ENCODE measurements around the gene PTPRJ. TPM values are rescaled to one million over a fixed set of nuclear protein-coding genes. Genes with fewer than 3 reads are reported as not detected.
"Not testable (repeated sequence)": the region's sequence is repeated elsewhere in the genome, so short reads cannot be mapped to it uniquely, and the experiment has no call there.

The PTPRJ gene
- total and polyA plus RNA-seq, 9 of the 15 experiments (the other 6 are each of a cell fraction or from before 2014, with no cell fraction given), result 0.56 to 10.7 (median 4.8) TPM

DNA sequence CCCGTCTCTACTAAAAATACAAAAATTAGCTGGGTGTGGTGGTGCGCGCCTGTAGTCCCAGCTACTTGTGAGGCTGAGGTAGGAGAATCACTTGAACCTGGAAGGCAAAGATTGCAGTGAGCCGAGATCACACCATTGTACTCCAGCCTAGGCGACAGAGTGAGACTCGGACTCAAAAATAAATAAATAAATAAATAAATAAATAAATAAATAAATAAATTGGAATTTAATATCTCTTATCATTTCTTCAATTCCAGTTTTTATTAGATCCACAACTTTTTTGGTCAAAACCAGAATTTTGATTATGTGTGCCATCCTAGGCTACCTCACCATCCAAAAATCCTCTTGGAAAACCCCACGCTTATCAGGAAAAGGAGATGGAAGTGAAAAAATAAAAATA, 43.2 kb downstream of the PTPRJ start:
- H3K9ac ChIP-seq (ENCODE audit: insufficient read depth in 1 of 2, low read depth in 2 of 2, low read length in 2 of 2); DNase-seq (ENCODE audit: extremely low read depth in 1 of 4, low spot score in 3 of 4); intact Hi-C loops (cut with micrococcal nuclease); H3K27ac ChIP-seq (ENCODE audit: extremely low read depth, low read depth, low read length); H3K36me3 ChIP-seq (ENCODE audit: control insufficient read depth, insufficient read depth, low read length); H3K9me1 ChIP-seq (ENCODE audit: control insufficient read depth, insufficient read depth, low read length); BruUV-seq (replicated peaks); CTCF ChIA-PET (ENCODE audit: low intra/inter-chr PET ratio); H2AFZ ChIP-seq (ENCODE audit: low read depth, low read length); H3K4me3 ChIP-seq; H4K20me1 ChIP-seq (replicated peaks; ENCODE audit: control insufficient read depth, insufficient read depth, low read length); H3K79me2 ChIP-seq (ENCODE audit: control insufficient read depth, insufficient read depth, low read length); FAIRE-seq; ATAC-seq; in situ Hi-C loops (cut with MboI); POLR2A ChIA-PET; H3K27me3 ChIP-seq (ENCODE audit: control insufficient read depth in 2 of 2, insufficient read depth in 2 of 2, low read length in 2 of 2); H3K4me2 ChIP-seq (ENCODE audit: insufficient read depth, low read length); H3K9me3 ChIP-seq (replicated peaks; ENCODE audit: control insufficient read depth, insufficient read depth, low read depth, low read length): not testable (repeated sequence)
- H3K4me1 ChIP-seq (replicated peaks in 1 of 2; ENCODE audit: control insufficient read depth in 2 of 2, insufficient read depth in 2 of 2, low read length in 2 of 2), result peaks cover 9 to 16% of the 10 kb centered on the region in 2 experiments; a peak in 4 of 5 replicates
- 93% methylated on average over 5 of the region's 7 CpGs for WGBS (ENCODE audit: insufficient coverage, low coverage, missing lambda C conversion rate)

DNA sequence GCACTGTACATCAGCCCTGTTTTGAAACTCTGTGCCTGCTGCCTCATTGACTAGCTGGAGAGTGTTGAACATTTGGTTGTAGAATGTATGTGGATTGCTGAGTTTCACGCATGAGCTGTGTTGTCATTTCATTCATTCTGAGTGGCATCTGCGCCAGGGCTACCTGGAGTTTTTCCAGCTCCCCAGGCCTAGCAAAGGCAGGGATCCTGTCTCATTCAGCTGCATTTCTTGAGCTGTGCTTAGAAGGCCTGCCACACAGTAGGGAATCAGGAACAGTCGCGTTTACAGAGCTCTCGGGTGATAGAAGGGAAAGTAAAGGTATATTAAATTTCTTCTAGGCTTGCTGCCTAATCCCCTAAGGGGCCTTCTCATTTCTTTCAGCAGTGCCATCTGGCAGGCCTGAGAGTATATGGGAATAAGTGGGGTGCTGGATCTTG, 44.3 kb downstream of the PTPRJ start:
- H3K79me2 ChIP-seq (ENCODE audit: control insufficient read depth, insufficient read depth, low read length), result no peaks in the 10 kb centered on the region; the same call in 2 of the 3 replicates
- intact Hi-C loops (cut with micrococcal nuclease), result no loop called here
- DNase-seq (ENCODE audit: extremely low read depth in 1 of 4, low spot score in 3 of 4) (no peak), ATAC-seq (no peak), FAIRE-seq (no peak)
- no peaks in the 10 kb centered on the region for H3K9me1 ChIP-seq (ENCODE audit: control insufficient read depth, insufficient read depth, low read length)
- no peaks in the 10 kb centered on the region for H4K20me1 ChIP-seq (replicated peaks; ENCODE audit: control insufficient read depth, insufficient read depth, low read length)
- no peaks in the 10 kb centered on the region for H3K9me3 ChIP-seq (replicated peaks; ENCODE audit: control insufficient read depth, insufficient read depth, low read depth, low read length)
- peaks cover 4 to 10% of the 10 kb centered on the region in 2 experiments; a peak in 4 of 5 replicates for H3K4me1 ChIP-seq (replicated peaks in 1 of 2; ENCODE audit: control insufficient read depth in 2 of 2, insufficient read depth in 2 of 2, low read length in 2 of 2)
- in situ Hi-C loops (cut with MboI), result no loop called here
- H3K4me2 ChIP-seq (ENCODE audit: insufficient read depth, low read length), result no peak overlapping the region
- no peak overlapping the region for H3K9ac ChIP-seq (ENCODE audit: insufficient read depth in 1 of 2, low read depth in 2 of 2, low read length in 2 of 2)
- BruUV-seq (replicated peaks), result no TSS peak
- TF ChIP-seq PML (IDR thresholded peaks at IDR 0.05; ENCODE audit: low read length) (no peak), ZNF217 (CRISPR knock-in tag; IDR thresholded peaks at IDR 0.05) (no peak), SP2 (IDR thresholded peaks at IDR 0.05; ENCODE audit: extremely low read depth, low read depth, low read length, poor library complexity, severe bottlenecking) (no peak), KLF10 (CRISPR knock-in tag; IDR thresholded peaks at IDR 0.05) (no peak), XRCC3 (IDR thresholded peaks at IDR 0.05) (no peak), C11orf30 (IDR thresholded peaks at IDR 0.05; ENCODE audit: low read depth) (no peak), ZNF696 (CRISPR knock-in tag; conservative IDR thresholded peaks at IDR 0.05) (no peak)
- WGBS (ENCODE audit: insufficient coverage, low coverage, missing lambda C conversion rate), result 75% methylated on average over 5 of the region's 5 CpGs
- no peaks in the 10 kb centered on the region for H3K36me3 ChIP-seq (ENCODE audit: control insufficient read depth, insufficient read depth, low read length)
- no peak overlapping the region for H3K4me3 ChIP-seq
- CTCF ChIA-PET (ENCODE audit: low intra/inter-chr PET ratio), result no interaction called here
- no peak overlapping the region for H2AFZ ChIP-seq (ENCODE audit: low read depth, low read length)
- POLR2A ChIA-PET, result interaction anchor here (0.8 to 1.1 kb wide), 4 partner anchors 9 to 47 kb away, joined by 3 read pairs; no protein-coding TSS in a partner anchor
- H3K27me3 ChIP-seq (ENCODE audit: control insufficient read depth in 2 of 2, insufficient read depth in 2 of 2, low read length in 2 of 2), result no peaks in the 10 kb centered on the region
- no peak overlapping the region for H3K27ac ChIP-seq (ENCODE audit: extremely low read depth, low read depth, low read length)

Measured in K562 (cell line).